Fibroblast of pulmonary artery (primary cell): ENCODE data around the gene TUBB3.
A peak's percentile ranks its signal among the peaks of the same experiment; 100 is the strongest.

Source experiments
- DNase-seq: peaks from one replicate; pipeline ENCODE4 v3.0.0-alpha.2; 2010; ENCODE audit warnings: low read depth
- H3K4me3 ChIP-seq: replicated peaks from 2 replicates; pipeline ENCODE4 v1.5.1; 2011; ENCODE audit warnings: low read depth, mild to moderate bottlenecking, control low read depth, low read length, moderate library complexity
- CTCF ChIP-seq: IDR thresholded peaks from 2 replicates; pipeline ENCODE4 v1.5.1; 2011; ENCODE audit warnings: mild to moderate bottlenecking, control low read depth, low read length, inconsistent platforms; ENCODE audit errors: missing control alignments

The TUBB3 gene

GRCh38 chr16:89969741-89970410 is 46.7 kb downstream of the TUBB3 start:
- no peak for TF ChIP-seq CTCF
- no peak for DNase-seq
- no peak overlapping the region for H3K4me3 ChIP-seq

GRCh38 chr16:89971495-89972243 is 48.5 kb downstream of the TUBB3 start:
- DNase-seq = peak; percentile 3
- H3K4me3 ChIP-seq = peak overlapping the region; percentile 95
- TF ChIP-seq CTCF = no peak

GRCh38 chr16:89972244-89973234 is 49.4 kb downstream of the TUBB3 start:
- peak; percentile 92 for DNase-seq
- no peak for TF ChIP-seq CTCF
- H3K4me3 ChIP-seq = peak overlapping the region; percentile 95

GRCh38 chr16:89973235-89973634 is 50.1 kb downstream of the TUBB3 start:
- no peak for TF ChIP-seq CTCF
- peak overlapping the region; percentile 95 for H3K4me3 ChIP-seq
- no peak for DNase-seq

- TF ChIP-seq CTCF = no peak
- DNase-seq = no peak
- peak overlapping the region; percentile 95 for H3K4me3 ChIP-seq
Measured at GRCh38 chr16:89973654-89974335, 50.7 kb downstream of the TUBB3 start.

- no peak for TF ChIP-seq CTCF
- H3K4me3 ChIP-seq = no peak overlapping the region
- no peak for DNase-seq
Measured at GRCh38 chr16:89974870-89975269, 51.7 kb downstream of the TUBB3 start.
